ENCODE measurements around the gene FAM20A.

GRCh38 chr17:68576137-68576536, 25.0 kb downstream of the FAM20A start:
- TF ChIP-seq, protein P1, sequence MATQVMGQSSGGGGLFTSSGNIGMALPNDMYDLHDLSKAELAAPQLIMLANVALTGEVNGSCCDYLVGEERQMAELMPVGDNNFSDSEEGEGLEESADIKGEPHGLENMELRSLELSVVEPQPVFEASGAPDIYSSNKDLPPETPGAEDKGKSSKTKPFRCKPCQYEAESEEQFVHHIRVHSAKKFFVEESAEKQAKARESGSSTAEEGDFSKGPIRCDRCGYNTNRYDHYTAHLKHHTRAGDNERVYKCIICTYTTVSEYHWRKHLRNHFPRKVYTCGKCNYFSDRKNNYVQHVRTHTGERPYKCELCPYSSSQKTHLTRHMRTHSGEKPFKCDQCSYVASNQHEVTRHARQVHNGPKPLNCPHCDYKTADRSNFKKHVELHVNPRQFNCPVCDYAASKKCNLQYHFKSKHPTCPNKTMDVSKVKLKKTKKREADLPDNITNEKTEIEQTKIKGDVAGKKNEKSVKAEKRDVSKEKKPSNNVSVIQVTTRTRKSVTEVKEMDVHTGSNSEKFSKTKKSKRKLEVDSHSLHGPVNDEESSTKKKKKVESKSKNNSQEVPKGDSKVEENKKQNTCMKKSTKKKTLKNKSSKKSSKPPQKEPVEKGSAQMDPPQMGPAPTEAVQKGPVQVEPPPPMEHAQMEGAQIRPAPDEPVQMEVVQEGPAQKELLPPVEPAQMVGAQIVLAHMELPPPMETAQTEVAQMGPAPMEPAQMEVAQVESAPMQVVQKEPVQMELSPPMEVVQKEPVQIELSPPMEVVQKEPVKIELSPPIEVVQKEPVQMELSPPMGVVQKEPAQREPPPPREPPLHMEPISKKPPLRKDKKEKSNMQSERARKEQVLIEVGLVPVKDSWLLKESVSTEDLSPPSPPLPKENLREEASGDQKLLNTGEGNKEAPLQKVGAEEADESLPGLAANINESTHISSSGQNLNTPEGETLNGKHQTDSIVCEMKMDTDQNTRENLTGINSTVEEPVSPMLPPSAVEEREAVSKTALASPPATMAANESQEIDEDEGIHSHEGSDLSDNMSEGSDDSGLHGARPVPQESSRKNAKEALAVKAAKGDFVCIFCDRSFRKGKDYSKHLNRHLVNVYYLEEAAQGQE (IDR thresholded peaks at IDR 0.05; ENCODE audit: borderline replicate concordance) = no peak
- TF ChIP-seq EZH2 (IDR thresholded peaks at IDR 0.05; ENCODE audit: borderline replicate concordance, insufficient read depth, low read length, poor library complexity, severe bottlenecking) (no peak), CTCF (IDR thresholded peaks at IDR 0.05; ENCODE audit: poor library complexity, severe bottlenecking) (no peak), POLR2AphosphoS5 (IDR thresholded peaks at IDR 0.05) (no peak), MXI1 (conservative IDR thresholded peaks at IDR 0.05; ENCODE audit: poor library complexity, severe bottlenecking) (no peak), EP300 (conservative IDR thresholded peaks at IDR 0.05; ENCODE audit: poor library complexity, severe bottlenecking) (no peak), TAF1 (IDR thresholded peaks at IDR 0.05; ENCODE audit: low read depth) (no peak), SMC3 (conservative IDR thresholded peaks at IDR 0.05; ENCODE audit: poor library complexity) (no peak), RAD21 (conservative IDR thresholded peaks at IDR 0.05) (no peak)

Measured in neural cell (in vitro differentiated cells).